GM12878 (cell line): ENCODE measurements around the gene PMM1. TPM values are rescaled to one million over a fixed set of nuclear protein-coding genes. Genes with fewer than 3 reads are reported as not detected.

Source experiments
- ATAC-seq: fragments of 200-7000 bp; cut with Tn5 transposase; 3 replicates; pipeline ENCODE4 v1.9.1; 2020; ENCODE audit warnings: mild to moderate bottlenecking, moderate library complexity
- BruUV-seq: library from RNA; stranded (reverse); fragments of 400-500 nt; replicated peaks from 2 replicates; lab custom pipeline; 2021; lab: Mats Ljungman, UMichigan
- CTCF ChIA-PET: fragments of 300-600 bp; sonication (Branson Sonifier 250); formaldehyde crosslinking; extraction: SDS; loops from one replicate; lab custom pipeline; 2021; ENCODE audit warnings: inconsistent platforms; lab: Yijun Ruan, JAX
- POLR2A ChIA-PET: fragments of 350-600 bp; formaldehyde crosslinking; extraction: SDS; loops from one replicate; lab custom pipeline; 2021; ENCODE audit warnings: inconsistent platforms; lab: Charles Lee
- RAD21 ChIA-PET: fragments of 300-600 bp; sonication (Branson Sonifier 250); formaldehyde crosslinking; loops from one replicate; lab custom pipeline; 2023; ENCODE audit warnings: antibody characterized with exemption; ENCODE audit not compliant: unreplicated experiment; lab: Charles Lee
- SMC1A ChIA-PET: fragments of 300-600 bp; sonication (Branson Sonifier 250); formaldehyde crosslinking; loops from one replicate; lab custom pipeline; 2023; ENCODE audit not compliant: unreplicated experiment, uncharacterized antibody; lab: Charles Lee
- DNase-seq: peaks from one replicate; pipeline ENCODE4 v3.0.0-alpha.2; 2011; ENCODE audit warnings: low read depth, low spot score
- FAIRE-seq: peaks from 3 replicates; lab custom pipeline; 2011; peaks lifted over from hg19 to GRCh38; lab: Jason Lieb, UNC
- H2AFZ ChIP-seq: 2 replicates; pipeline ENCODE4 v1.6.0; 2011; ENCODE audit warnings: low read depth, low read length, control low read depth; ENCODE audit not compliant: control insufficient read depth
- H3K27ac ChIP-seq: 2 replicates; pipeline ENCODE4 v1.5.1; 2011; ENCODE audit warnings: control low read depth; ENCODE audit not compliant: control insufficient read depth, insufficient read depth
- H3K27me3 ChIP-seq, 2 experiments: replicated peaks in 1 of 2; 2 replicates each; pipeline versions ENCODE4 v1.6.0 to v1.6.1; 2011; ENCODE audit warnings: low read length in 1 of 2; ENCODE audit not compliant: control insufficient read depth in 2 of 2, insufficient read depth in 2 of 2
- H3K36me3 ChIP-seq, 2 experiments: 2 replicates each; pipeline ENCODE4 v1.5.1; 2011; ENCODE audit warnings: low read length in 1 of 2; ENCODE audit not compliant: control insufficient read depth in 2 of 2, insufficient read depth in 2 of 2
- H3K4me1 ChIP-seq: 2 replicates; pipeline ENCODE4 v1.6.1; 2011; ENCODE audit warnings: mild to moderate bottlenecking, low read length, moderate library complexity, mixed read lengths; ENCODE audit not compliant: control insufficient read depth, insufficient read depth
- H3K4me2 ChIP-seq: 2 replicates; pipeline ENCODE4 v1.6.0; 2011; ENCODE audit warnings: control low read depth; ENCODE audit not compliant: control insufficient read depth, insufficient read depth
- H3K4me3 ChIP-seq: fragments of 200-600 bp; sonication (generic); 2 replicates; pipeline ENCODE4 v1.5.1; 2016
- H3K79me2 ChIP-seq: 2 replicates; pipeline ENCODE4 v1.6.0; 2011; ENCODE audit warnings: low read length; ENCODE audit not compliant: control insufficient read depth, insufficient read depth
- H3K9ac ChIP-seq: 2 replicates; pipeline ENCODE4 v1.8.0; 2011; ENCODE audit warnings: low read length, control low read depth, mixed read lengths; ENCODE audit not compliant: control insufficient read depth, insufficient read depth
- H3K9me3 ChIP-seq: replicated peaks from 3 replicates; pipeline ENCODE4 v1.5.1; 2011; ENCODE audit warnings: mild to moderate bottlenecking, low read length; ENCODE audit not compliant: control insufficient read depth, insufficient read depth
- H4K20me1 ChIP-seq: 2 replicates; pipeline ENCODE4 v1.6.0; 2011; ENCODE audit not compliant: control insufficient read depth, insufficient read depth
- BACH1 ChIP-seq: fragments of 450-650 bp; IDR thresholded peaks from 2 replicates; pipeline ENCODE4 v1.6.1; 2017; ENCODE audit warnings: mild to moderate bottlenecking, borderline replicate concordance
- CREB1 ChIP-seq: IDR thresholded peaks from 2 replicates; pipeline ENCODE4 v1.6.1; 2012; ENCODE audit warnings: low read depth, mild to moderate bottlenecking, inconsistent platforms
- GATAD2B ChIP-seq: fragments of 450-650 bp; conservative IDR thresholded peaks from 2 replicates; pipeline ENCODE4 v1.6.1; 2017; ENCODE audit warnings: low read depth, mild to moderate bottlenecking, moderate library complexity
- HCFC1 ChIP-seq: fragments of 150-350 bp; IDR thresholded peaks from 2 replicates; pipeline ENCODE4 v1.6.1; 2014; ENCODE audit warnings: low read length
- HDAC6 ChIP-seq: fragments of 200-600 bp; sonication (generic); IDR thresholded peaks from one replicate; pipeline ENCODE4 v1.8.0; 2017; ENCODE audit warnings: antibody characterized with exemption; ENCODE audit not compliant: unreplicated experiment
- KAT2A ChIP-seq: conservative IDR thresholded peaks from 2 replicates; pipeline ENCODE4 v1.6.1; 2011; ENCODE audit warnings: low read depth, low read length; ENCODE audit not compliant: control insufficient read depth
- MAX ChIP-seq: IDR thresholded peaks from 2 replicates; pipeline ENCODE4 v1.6.1; 2012; ENCODE audit warnings: low read depth, low read length, improper control_type of control experiment
- NRF1 ChIP-seq: conservative IDR thresholded peaks from 2 replicates; pipeline ENCODE4 v1.6.1; 2011; ENCODE audit warnings: mild to moderate bottlenecking, low read depth, low read length, improper control_type of control experiment
- PML ChIP-seq: IDR thresholded peaks from 2 replicates; pipeline ENCODE4 v1.6.1; 2012; ENCODE audit warnings: low read length, inconsistent platforms
- POLR2AphosphoS5 ChIP-seq: IDR thresholded peaks from 2 replicates; pipeline ENCODE4 v1.6.1; 2011; ENCODE audit warnings: mild to moderate bottlenecking, low read length, inconsistent platforms
- TCF3 ChIP-seq: IDR thresholded peaks from 2 replicates; pipeline ENCODE4 v1.6.1; 2012; ENCODE audit warnings: low read depth, mild to moderate bottlenecking, low read length, borderline replicate concordance; ENCODE audit not compliant: insufficient read depth
- ZNF207 ChIP-seq: fragments of 450-650 bp; IDR thresholded peaks from 2 replicates; pipeline ENCODE4 v1.6.1; 2014; ENCODE audit warnings: antibody characterized with exemption, mild to moderate bottlenecking, borderline replicate concordance
- WGBS: methylation state at CpG from one replicate; pipeline ENCODE4 v1.1.6; 2016; ENCODE audit warnings: low lambda C conversion rate; ENCODE audit not compliant: insufficient replicate concordance, insufficient coverage; ENCODE audit errors: missing lambda C conversion rate; 5-methylcytosine and 5-hydroxymethylcytosine counted together
- in situ Hi-C: fragments of 300-500 bp; cut with MboI; formaldehyde crosslinking; loops from 9 replicates; pipeline ENCODE4 v1.14.3; 2018; ENCODE audit warnings: mixed read lengths
- intact Hi-C: fragments of 100-400 bp; cut with micrococcal nuclease; formaldehyde crosslinking; loops from one replicate; pipeline ENCODE4 v1.14.2; 2022; ENCODE audit not compliant: unreplicated experiment
- polyA plus RNA-seq, 11 experiments: library from polyadenylated mRNA; depleted of rRNA in 4 of 11; unstranded in 6 of 11; stranded (reverse) in 5 of 11; fragments of >200 nt; fragmentation: Nextera tagmentation in 4 of 11; fragmentation: Illumina TruSeq in 1 of 11; extraction: Ambion mirVana in 4 of 11; extraction: Trizol in 1 of 11; gene quantifications; 1 replicate in 1 of 11; 2 replicates in 10 of 11; pipeline versions ENCODE4 v1.2.1 to v1.2.3, GENCODE V29; 2011 to 2016; ENCODE audit warnings: inconsistent platforms in 2 of 11, missing spikeins in 2 of 11, low read depth in 1 of 11
- total RNA-seq, 4 experiments: library from RNA; depleted of rRNA in 3 of 4; stranded (reverse); fragments of >200 nt in 3 of 4; fragmentation: Illumina TruSeq in 1 of 4; extraction: Trizol in 1 of 4; gene quantifications; 2 replicates each; pipeline versions ENCODE4 v1.2.1 to v1.2.3, GENCODE V29; 2013 to 2021
- TF ChIP-seq, protein P1 (sequence below): IDR thresholded peaks from 2 replicates; pipeline ENCODE4 v1.6.1; 2011; ENCODE audit warnings: borderline replicate concordance, low read depth, mild to moderate bottlenecking, moderate library complexity, low read length; ENCODE audit not compliant: insufficient read depth, poor library complexity, severe bottlenecking

PMM1 gene
- total and polyA plus RNA-seq, 10 of the 15 experiments (the other 5 are each of a cell fraction or from before 2014, with no cell fraction given) = 8.2 to 32.2 (median 16.9) TPM

- H3K27me3 ChIP-seq = no peaks in the 10 kb centered on the region
- H3K79me2 ChIP-seq = no peaks in the 10 kb centered on the region
- POLR2A ChIA-PET = interaction anchor here (0.7 kb wide), 1 partner anchor 48 kb away, joined by 5 read pairs; no protein-coding TSS in a partner anchor
- RAD21 ChIA-PET = interaction anchor here (0.7 kb wide), 1 partner anchor 69 kb away, joined by 3 read pairs; no protein-coding TSS in a partner anchor
- no peak overlapping the region for H2AFZ ChIP-seq
- intact Hi-C loops = no loop called here
- H4K20me1 ChIP-seq = no peaks in the 10 kb centered on the region
- no peak overlapping the region for H3K4me2 ChIP-seq
- FAIRE-seq = no peak
- H3K27ac ChIP-seq = no peak overlapping the region
- H3K9ac ChIP-seq = no peak overlapping the region
- TF ChIP-seq HCFC1 (no peak), PML (no peak), ZNF207 (no peak)
- CTCF ChIA-PET = interaction anchor here (1.2 kb wide), 1 partner anchor 28 kb away, joined by 5 read pairs; no protein-coding TSS in a partner anchor
- SMC1A ChIA-PET = no interaction called here
- no peak overlapping the region for H3K4me3 ChIP-seq
- no peaks in the 10 kb centered on the region; a peak in 1 of 4 replicates for H3K36me3 ChIP-seq
- in situ Hi-C loops = no loop called here
- H3K4me1 ChIP-seq = no peaks in the 10 kb centered on the region
- ATAC-seq = no peak
- H3K9me3 ChIP-seq = no peaks in the 10 kb centered on the region
- WGBS = 12% methylated on average over 3 of the region's 3 CpGs
- no peak for DNase-seq
- no TSS peak for BruUV-seq
Observed at GRCh38 chr22:41570221-41570620, 19.4 kb downstream of the PMM1 start.

GRCh38 chr22:41568811-41569210 lies 20.8 kb downstream of the PMM1 start:
- ATAC-seq = no peak
- CTCF ChIA-PET = no interaction called here
- BruUV-seq = no TSS peak
- no peak overlapping the region for H3K4me2 ChIP-seq
- 44% methylated on average over 7 of the region's 7 CpGs for WGBS
- H3K4me3 ChIP-seq = no peak overlapping the region
- POLR2A ChIA-PET = interaction anchor here (0.5 kb wide), 1 partner anchor 393 kb away, joined by 4 read pairs; no protein-coding TSS in a partner anchor
- DNase-seq = no peak
- no peak overlapping the region for H3K9ac ChIP-seq
- no peak overlapping the region for H3K27ac ChIP-seq
- no peak for FAIRE-seq
- SMC1A ChIA-PET = no interaction called here
- H2AFZ ChIP-seq = no peak overlapping the region
- H3K27me3 ChIP-seq = no peaks in the 10 kb centered on the region
- intact Hi-C loops = no loop called here
- in situ Hi-C loops = no loop called here
- H3K36me3 ChIP-seq = no peaks in the 10 kb centered on the region
- TF ChIP-seq, protein P1, sequence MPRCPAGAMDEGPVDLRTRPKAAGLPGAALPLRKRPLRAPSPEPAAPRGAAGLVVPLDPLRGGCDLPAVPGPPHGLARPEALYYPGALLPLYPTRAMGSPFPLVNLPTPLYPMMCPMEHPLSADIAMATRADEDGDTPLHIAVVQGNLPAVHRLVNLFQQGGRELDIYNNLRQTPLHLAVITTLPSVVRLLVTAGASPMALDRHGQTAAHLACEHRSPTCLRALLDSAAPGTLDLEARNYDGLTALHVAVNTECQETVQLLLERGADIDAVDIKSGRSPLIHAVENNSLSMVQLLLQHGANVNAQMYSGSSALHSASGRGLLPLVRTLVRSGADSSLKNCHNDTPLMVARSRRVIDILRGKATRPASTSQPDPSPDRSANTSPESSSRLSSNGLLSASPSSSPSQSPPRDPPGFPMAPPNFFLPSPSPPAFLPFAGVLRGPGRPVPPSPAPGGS = no peak
- TF ChIP-seq HDAC6 (no peak), NRF1 (no peak), TCF3 (no peak), CREB1 (no peak), KAT2A (no peak), BACH1 (no peak), MAX (no peak), POLR2AphosphoS5 (no peak), PML (no peak), GATAD2B (no peak)
- RAD21 ChIA-PET = interaction anchor here (1.0 kb wide), 1 partner anchor 28 kb away, joined by 3 read pairs; no protein-coding TSS in a partner anchor
- no peaks in the 10 kb centered on the region for H3K9me3 ChIP-seq
- no peaks in the 10 kb centered on the region for H3K4me1 ChIP-seq
- H3K79me2 ChIP-seq = no peaks in the 10 kb centered on the region
- no peaks in the 10 kb centered on the region for H4K20me1 ChIP-seq
